CD4-positive, alpha-beta T cell treated with Interleukin-1 beta for 1 hour (primary cell): ENCODE data around the gene NR3C2.
A peak's percentile ranks its signal among the peaks of the same experiment; 100 is the strongest.

Experiments used
- DNase-seq, 2 donors: peaks; one replicate each; pipeline ENCODE4 v3.0.0-alpha.2; 2020 to 2022

Gene NR3C2

GRCh38 chr4:148068065-148068911, 373.9 kb downstream of the NR3C2 start:
- DNase-seq: no peak

DNA sequence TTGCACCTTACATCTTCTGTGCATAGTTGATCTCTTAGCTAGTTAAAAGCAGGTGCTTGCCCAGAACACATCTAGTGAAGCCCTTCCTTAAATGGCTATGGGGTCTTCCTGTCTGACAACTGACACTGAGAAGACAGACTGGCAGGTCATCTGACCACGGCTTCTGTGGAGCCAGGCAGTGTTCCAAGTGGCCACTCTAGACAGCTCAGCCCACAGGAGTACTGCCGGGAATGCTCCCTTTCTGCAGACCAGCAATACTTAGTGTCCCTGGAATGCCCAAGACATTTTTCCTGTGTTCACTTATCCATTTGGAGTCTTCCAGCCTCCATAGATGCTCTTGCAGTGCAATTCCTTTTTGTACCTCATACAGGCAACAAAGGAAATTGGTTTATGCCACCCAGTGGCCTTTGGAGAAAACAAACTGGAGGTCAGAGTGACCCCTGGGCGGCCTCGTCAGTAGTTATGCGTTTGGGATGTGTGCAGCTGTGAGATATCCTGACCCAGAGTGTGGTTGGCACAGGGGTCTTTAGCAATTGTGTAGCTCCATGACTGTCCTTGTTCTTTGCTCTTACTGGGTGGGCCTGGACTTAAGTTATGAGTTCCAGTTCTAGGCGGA, 374.8 kb downstream of the NR3C2 start:
- no peak for DNase-seq

DNA sequence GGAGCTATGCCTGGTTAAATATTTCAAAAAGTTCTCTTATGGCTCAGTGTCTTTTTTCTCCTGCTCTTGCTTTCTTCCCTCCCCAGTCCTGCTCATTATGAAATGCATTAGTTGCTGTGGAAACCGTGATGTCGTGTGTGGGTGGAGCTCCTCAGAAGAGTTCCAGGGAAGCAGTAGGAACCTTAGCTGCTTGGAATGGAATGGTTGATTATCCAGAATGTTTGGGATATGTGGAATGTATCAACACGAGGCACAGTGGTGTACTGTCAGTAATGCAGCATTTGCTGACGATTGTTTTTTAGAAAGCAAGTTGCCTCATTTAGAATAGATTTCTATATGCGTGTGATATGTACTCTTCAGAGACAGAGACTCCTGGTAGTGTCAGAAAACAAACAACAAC, 377.1 kb downstream of the NR3C2 start:
- no peak for DNase-seq

DNA sequence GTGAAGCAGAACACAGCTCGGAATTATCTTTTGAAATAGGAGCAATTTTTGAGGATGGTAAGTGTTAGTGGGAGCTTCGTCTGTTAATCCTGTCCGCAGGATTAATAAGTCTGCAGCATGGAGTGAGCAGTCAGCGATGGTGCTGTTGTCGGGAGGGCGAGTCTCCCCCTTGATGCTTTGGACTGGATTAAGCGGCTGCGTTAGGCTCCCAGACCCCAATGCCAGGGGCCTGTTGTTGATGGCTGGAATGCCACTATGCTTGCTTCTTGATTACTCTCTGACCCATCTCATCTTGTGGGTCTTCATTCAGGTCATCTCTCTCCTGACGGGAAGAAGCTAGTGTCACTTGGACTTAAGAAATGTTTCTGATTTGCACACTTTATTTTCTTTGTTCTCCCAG, 377.8 kb downstream of the NR3C2 start:
- DNase-seq: no peak

- no peak for DNase-seq
Measured at GRCh38 chr4:148062301-148062950, 379.8 kb downstream of the NR3C2 start.

DNA sequence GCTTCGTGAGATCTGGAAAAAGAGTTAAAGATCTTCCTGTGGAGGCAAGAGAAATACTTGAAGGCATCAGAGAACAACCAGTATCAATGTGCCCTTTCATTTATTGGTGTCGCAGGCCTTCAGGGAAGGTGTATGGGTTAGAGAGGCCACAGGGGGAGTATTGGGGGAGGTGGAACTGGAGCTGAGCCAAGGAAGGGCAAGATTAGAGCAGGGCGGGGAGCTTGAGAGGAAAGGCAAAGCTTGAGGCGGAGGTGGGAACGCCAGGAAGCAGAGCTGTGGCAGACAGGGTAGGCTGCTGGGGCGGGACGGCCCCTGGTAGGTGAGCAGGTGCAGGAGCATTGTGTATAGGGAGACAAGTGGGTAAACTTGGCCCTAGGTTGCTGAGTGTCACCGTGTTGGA, 380.4 kb downstream of the NR3C2 start:
- no peak for DNase-seq

DNA sequence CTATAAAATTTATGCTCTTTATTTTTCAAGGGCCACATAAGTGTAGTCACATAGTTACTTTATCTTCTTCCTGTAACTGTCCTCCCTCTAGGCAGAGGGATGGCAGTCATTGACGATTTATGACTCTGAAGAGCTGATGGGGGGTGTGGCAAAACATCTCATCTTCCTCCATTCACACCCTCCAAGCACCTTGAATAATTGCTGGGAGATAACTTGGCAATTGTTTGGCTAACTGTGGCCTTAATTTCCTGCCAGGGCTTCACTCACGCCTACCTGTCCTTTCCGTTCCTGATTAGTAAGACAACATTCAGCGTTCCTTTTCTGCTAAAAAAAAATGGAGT, 381.1 kb downstream of the NR3C2 start:
- peak in 1 of 2 donors; percentile 26 for DNase-seq

- peak in 1 of 2 donors; percentile 56 for DNase-seq
Measured at GRCh38 chr4:148060264-148061140, 381.7 kb downstream of the NR3C2 start.

DNA sequence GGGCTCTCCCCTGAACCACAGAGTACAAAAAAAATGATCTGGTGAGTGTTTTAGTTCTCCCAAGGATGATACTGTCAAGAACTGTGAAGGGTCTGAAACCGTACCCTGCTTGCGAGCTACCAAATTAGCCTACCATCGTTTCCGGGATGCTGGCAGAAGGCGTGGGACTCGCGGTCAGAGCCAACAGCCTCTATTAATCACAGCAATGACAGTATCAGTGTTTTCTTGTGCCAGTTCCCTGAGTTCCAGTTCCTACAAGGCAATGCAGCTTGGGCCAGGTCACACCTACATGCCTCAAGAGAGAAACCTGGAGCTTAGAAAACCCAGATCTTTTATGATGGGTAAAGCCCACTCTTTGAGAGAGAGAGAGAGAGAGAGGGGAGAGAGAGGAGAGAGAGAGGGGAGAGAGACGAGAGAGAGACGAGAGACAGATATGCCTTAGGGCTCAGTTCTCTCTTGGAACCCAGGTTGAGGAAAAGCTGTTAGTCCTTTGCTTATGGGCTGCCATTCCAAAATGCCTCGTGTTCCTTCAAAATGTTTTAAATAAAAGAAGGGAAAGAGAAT, 382.5 kb downstream of the NR3C2 start:
- DNase-seq: no peak

DNA sequence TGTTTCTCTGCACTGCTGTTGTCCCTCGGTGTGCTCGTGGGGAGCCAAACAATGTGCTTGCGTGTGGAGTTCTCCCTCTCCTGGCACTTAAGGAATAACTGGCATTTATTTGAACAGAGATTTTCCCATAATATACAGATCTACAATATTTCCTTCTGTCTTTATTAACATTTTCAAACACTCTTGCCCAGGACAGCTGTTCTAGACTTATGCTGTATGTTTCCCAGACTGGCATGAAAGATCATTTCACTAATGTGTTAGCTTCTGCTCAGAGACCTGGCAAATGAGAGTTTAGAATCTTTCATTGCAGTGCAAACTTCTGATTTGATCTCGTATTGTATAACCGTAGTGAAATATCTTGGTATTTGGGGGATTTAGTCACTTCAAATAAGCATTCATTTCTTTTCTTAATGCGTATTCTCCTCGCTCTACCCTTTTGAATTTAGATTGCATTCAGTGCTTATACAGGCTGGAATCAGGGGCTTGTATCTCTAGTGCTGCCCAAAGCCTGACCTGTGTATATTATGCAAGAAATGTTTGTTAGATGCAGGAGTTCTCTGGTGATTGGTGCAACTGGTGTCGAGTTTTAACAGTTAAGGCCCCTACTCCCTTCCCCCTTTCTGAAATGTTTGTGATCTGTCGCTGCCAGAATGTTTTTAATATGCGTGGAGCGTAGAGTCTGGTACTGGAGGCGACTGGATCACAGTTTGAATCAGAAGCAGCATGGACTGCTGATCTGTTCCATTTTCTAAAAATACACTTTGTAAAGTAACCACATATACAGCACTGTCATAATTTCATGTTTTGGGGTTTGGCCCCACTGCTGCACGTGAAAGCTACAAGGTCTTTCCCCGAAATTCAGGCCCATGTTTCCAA, 384.0 kb downstream of the NR3C2 start:
- no peak for DNase-seq

DNA sequence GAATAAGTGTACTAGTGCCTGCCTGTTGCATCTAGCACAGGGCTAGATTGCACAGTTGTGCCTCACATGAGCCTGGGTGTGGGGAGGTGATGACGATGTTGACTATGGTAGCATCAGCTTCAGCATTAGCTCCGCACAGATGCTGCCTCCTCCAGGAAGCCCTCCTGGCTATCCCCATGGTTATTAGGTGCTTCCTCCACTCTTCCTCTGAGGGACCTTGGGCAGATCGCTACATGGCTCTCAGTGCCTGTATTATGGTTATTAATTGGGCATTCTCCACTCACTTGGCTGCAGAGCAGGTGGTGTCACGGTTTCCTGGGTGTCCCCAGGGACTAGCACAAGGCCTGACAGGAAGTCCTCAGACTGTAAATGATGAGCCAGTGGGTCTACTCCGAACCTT, 384.7 kb downstream of the NR3C2 start:
- DNase-seq: no peak

GRCh38 chr4:148056879-148057278, 385.3 kb downstream of the NR3C2 start:
- DNase-seq: peak; percentile 71 to 84

- no peak for DNase-seq
Measured at GRCh38 chr4:148055844-148056243, 386.4 kb downstream of the NR3C2 start.

GRCh38 chr4:148054275-148054674, 387.9 kb downstream of the NR3C2 start:
- peak in 1 of 2 donors; percentile 19 for DNase-seq

- DNase-seq: no peak
Measured at GRCh38 chr4:148053298-148054003, 388.8 kb downstream of the NR3C2 start.

DNA sequence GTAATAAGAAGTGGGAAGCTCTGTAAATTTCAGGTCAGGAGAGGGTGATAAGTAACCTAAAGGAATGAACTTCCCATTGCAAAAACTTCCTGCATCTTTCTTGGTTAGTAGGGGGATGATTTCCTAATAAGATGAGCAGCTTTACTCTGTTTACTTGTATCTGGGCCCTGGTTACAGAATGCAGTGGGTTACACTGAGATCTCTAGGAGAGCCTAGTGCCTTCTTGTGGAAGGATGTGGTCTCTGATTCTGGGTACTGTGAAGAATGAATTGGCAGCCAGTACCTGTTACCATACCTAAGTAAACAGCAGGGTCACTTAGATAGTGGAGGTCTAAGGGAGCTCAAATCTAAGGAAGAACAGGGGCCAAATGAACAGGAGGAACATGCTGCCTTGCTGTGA, 389.8 kb downstream of the NR3C2 start:
- DNase-seq: peak; percentile 24 to 63

GRCh38 chr4:148051403-148051802, 390.8 kb downstream of the NR3C2 start:
- DNase-seq: no peak

DNA sequence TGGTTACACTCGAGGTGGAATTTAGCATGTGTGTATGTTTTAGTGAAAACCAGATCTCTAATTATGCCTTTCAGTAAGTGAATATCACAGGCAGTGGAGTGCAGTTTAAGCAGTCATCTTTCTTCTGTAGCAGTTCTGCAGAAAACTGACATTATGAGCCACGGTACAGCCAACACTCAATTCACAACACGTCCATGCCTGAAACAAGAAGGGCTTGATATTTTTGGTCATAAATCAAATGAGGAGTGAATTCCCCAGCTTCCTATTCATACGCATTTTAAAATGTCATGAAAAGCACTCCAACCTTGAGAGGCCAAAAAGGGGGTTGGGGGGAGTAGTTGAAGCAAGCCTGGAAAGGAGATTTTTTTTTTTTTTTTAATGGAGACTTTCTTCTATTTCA, 393.6 kb downstream of the NR3C2 start:
- DNase-seq: no peak

GRCh38 chr4:148044912-148045352, 397.3 kb downstream of the NR3C2 start:
- peak in 1 of 2 donors; percentile 34 for DNase-seq

- no peak for DNase-seq
Measured at GRCh38 chr4:148044089-148044911, 397.9 kb downstream of the NR3C2 start.
